ENCODE results near the gene FSTL1.

DNA sequence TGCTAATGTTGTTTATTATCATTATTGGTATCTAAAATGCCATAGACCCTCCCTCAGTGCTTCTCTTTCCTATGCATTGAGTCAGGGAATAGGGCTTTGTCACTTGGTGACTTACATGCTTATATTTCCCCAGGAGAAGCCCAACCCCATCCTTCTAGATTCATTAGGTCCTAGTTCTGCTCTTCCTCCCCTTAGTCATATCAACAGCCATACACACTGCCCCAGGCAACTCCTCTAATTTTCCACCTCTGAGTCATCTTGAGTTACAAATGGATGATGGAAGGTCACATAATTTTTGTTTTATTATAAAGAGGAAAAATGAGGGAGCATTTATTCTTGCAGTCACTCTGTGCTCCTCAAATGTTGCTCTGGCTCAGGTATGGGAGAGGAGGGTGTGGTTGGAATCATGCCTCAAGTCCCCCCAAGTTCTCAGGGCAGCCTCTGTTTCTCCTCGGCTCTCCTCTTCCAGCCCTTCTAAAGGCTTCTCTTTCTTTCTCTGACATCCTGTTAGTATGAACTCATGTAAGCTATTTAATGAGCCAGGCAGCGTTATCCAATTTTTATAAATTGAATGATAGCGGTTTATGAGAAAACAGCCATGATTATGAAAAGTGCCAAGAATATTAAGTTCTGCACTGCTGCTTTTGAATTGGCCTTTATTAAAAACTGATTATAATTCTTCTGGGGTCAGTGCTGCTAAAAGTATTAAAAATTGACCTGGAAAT, 45.6 kb upstream of the FSTL1 start:
- TF ChIP-seq, protein P1, sequence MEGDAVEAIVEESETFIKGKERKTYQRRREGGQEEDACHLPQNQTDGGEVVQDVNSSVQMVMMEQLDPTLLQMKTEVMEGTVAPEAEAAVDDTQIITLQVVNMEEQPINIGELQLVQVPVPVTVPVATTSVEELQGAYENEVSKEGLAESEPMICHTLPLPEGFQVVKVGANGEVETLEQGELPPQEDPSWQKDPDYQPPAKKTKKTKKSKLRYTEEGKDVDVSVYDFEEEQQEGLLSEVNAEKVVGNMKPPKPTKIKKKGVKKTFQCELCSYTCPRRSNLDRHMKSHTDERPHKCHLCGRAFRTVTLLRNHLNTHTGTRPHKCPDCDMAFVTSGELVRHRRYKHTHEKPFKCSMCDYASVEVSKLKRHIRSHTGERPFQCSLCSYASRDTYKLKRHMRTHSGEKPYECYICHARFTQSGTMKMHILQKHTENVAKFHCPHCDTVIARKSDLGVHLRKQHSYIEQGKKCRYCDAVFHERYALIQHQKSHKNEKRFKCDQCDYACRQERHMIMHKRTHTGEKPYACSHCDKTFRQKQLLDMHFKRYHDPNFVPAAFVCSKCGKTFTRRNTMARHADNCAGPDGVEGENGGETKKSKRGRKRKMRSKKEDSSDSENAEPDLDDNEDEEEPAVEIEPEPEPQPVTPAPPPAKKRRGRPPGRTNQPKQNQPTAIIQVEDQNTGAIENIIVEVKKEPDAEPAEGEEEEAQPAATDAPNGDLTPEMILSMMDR (IDR thresholded peaks at IDR 0.05; ENCODE audit: low read length): no peak
- TF ChIP-seq EZH2 (IDR thresholded peaks at IDR 0.05; ENCODE audit: borderline replicate concordance, low read length): no peak

Measured in OCI-LY1 (cell line).